CD4-positive, alpha-beta memory T cell (primary cell): ENCODE data around the gene COA1. TPM values are rescaled to one million over a fixed set of nuclear protein-coding genes. Genes with fewer than 3 reads are reported as not detected.
A peak's percentile ranks its signal among the peaks of the same experiment; 100 is the strongest.

Experiments used
- CTCF ChIA-PET: fragments of 350-600 bp; sonication (Branson Sonifier 250); formaldehyde crosslinking; loops from one replicate; lab custom pipeline; 2021; ENCODE audit warnings: inconsistent platforms; ENCODE audit not compliant: partially characterized antibody; lab: Charles Lee
- POLR2A ChIA-PET: fragments of 350-600 bp; sonication (Branson Sonifier 250); formaldehyde crosslinking; loops from one replicate; lab custom pipeline; 2021; ENCODE audit not compliant: partially characterized antibody; lab: Charles Lee
- DNase-seq, 5 donors: peaks; one replicate each; pipeline versions ENCODE4 v3.0.0 to v3.0.0-alpha.2; 2020 to 2022; ENCODE audit warnings: mixed read lengths in 1 of 5
- H3K27ac ChIP-seq: one replicate; pipeline ENCODE4 v1.7.0; 2013; ENCODE audit warnings: low read depth, low read length
- H3K27me3 ChIP-seq: 2 replicates; pipeline ENCODE4 v1.7.0; 2013; ENCODE audit warnings: mild to moderate bottlenecking, low read length, moderate library complexity; ENCODE audit not compliant: insufficient read depth
- H3K36me3 ChIP-seq: 2 replicates; pipeline ENCODE4 v1.7.0; 2013; ENCODE audit warnings: mild to moderate bottlenecking, low read length, moderate library complexity; ENCODE audit not compliant: insufficient read depth
- H3K4me1 ChIP-seq: 2 replicates; pipeline ENCODE4 v1.7.0; 2013; ENCODE audit warnings: mild to moderate bottlenecking, low read length, moderate library complexity; ENCODE audit not compliant: insufficient read depth
- H3K4me3 ChIP-seq, 2 donors: one replicate each; pipeline ENCODE4 v1.7.0; 2013; ENCODE audit warnings: low read length in 2 of 2, mild to moderate bottlenecking in 1 of 2
- H3K9me3 ChIP-seq, 2 donors: one replicate each; pipeline ENCODE4 v1.7.0; 2013; ENCODE audit warnings: low read length in 2 of 2, control low read depth in 1 of 2; ENCODE audit not compliant: control insufficient read depth in 1 of 2
- H3K27ac Mint-ChIP-seq, 7 donors: one replicate each; pipeline ENCODE4 v1.8.0; 2020 to 2021; ENCODE audit warnings: mixed read lengths in 7 of 7, mild to moderate bottlenecking in 6 of 7, inconsistent platforms in 3 of 7, moderate library complexity in 3 of 7
- H3K27me3 Mint-ChIP-seq, 2 donors: one replicate each; pipeline ENCODE4 v1.8.0; 2020 to 2021; ENCODE audit warnings: mixed read lengths in 2 of 2
- H3K36me3 Mint-ChIP-seq, 2 donors: one replicate each; pipeline ENCODE4 v1.8.0; 2020 to 2021; ENCODE audit warnings: mixed read lengths in 2 of 2, inconsistent platforms in 1 of 2, mild to moderate bottlenecking in 1 of 2
- H3K4me1 Mint-ChIP-seq, 4 donors: one replicate each; pipeline ENCODE4 v1.8.0; 2020 to 2021; ENCODE audit warnings: mixed read lengths in 4 of 4, mild to moderate bottlenecking in 1 of 4
- H3K4me3 Mint-ChIP-seq, 8 donors: one replicate each; pipeline ENCODE4 v1.8.0; 2020 to 2021; ENCODE audit warnings: mixed read lengths in 8 of 8, mild to moderate bottlenecking in 7 of 8, moderate library complexity in 6 of 8, inconsistent platforms in 3 of 8
- H3K9me3 Mint-ChIP-seq, 8 donors: one replicate each; pipeline ENCODE4 v1.8.0; 2020 to 2021; ENCODE audit warnings: mixed read lengths in 8 of 8, mild to moderate bottlenecking in 5 of 8, inconsistent platforms in 3 of 8, moderate library complexity in 1 of 8
- intact Hi-C: fragments of 100-400 bp; cut with micrococcal nuclease; formaldehyde crosslinking; loops from one replicate; pipeline ENCODE4 v1.15.1; 2023
- polyA plus RNA-seq, 2 donors: library from polyadenylated mRNA; unstranded; fragments of 300-500 nt; fragmentation: Illumina TruSeq; gene quantifications; one replicate each; pipeline ENCODE4 v1.2.3, GENCODE V29; 2021
- total RNA-seq, 2 experiments: library from RNA; stranded (reverse); gene quantifications; one replicate each; pipeline ENCODE4 v1.2.3, GENCODE V29; 2021

Gene COA1
- total and polyA plus RNA-seq, 4 experiments from 2014 or later, result 43.7 to 56.4 (median 52.6) TPM

- Histone ChIP-seq H3K9me3 (no peaks in the 10 kb centered on the region), H3K27me3 (no peaks in the 10 kb centered on the region), H3K36me3 (no peaks in the 10 kb centered on the region), H3K4me3 (no peak overlapping the region), H3K27ac (no peak overlapping the region), H3K4me1 (peaks cover 30% of the 10 kb centered on the region)
- intact Hi-C loops, result no loop called here
- DNase-seq, result no peak
- CTCF ChIA-PET, result interaction anchor here (4.6 kb wide), 1 partner anchor 113 kb away, joined by 61 read pairs; the partner anchor contains the start of gene STK17A
- no peaks in the 10 kb centered on the region for H3K9me3 Mint-ChIP-seq
- POLR2A ChIA-PET, result no interaction called here
- no peaks in the 10 kb centered on the region for H3K36me3 Mint-ChIP-seq
- no peaks in the 10 kb centered on the region for H3K27me3 Mint-ChIP-seq
- H3K4me3 Mint-ChIP-seq, result no peak overlapping the region
- H3K27ac Mint-ChIP-seq, result no peak overlapping the region
- H3K4me1 Mint-ChIP-seq, result peaks cover 27 to 42% (median 34%) of the 10 kb centered on the region in 4 donors
Observed at GRCh38 chr7:43695365-43695764, 34.0 kb downstream of the COA1 start.

- Mint-ChIP-seq H3K27me3 (no peaks in the 10 kb centered on the region), H3K4me1 (peaks cover 23 to 42% (median 32%) of the 10 kb centered on the region in 4 donors), H3K36me3 (no peaks in the 10 kb centered on the region), H3K4me3 (no peak overlapping the region), H3K27ac (no peak overlapping the region), H3K9me3 (no peaks in the 10 kb centered on the region)
- Histone ChIP-seq H3K4me1 (peaks cover 28% of the 10 kb centered on the region), H3K36me3 (no peaks in the 10 kb centered on the region), H3K27ac (no peak overlapping the region), H3K27me3 (no peaks in the 10 kb centered on the region), H3K4me3 (no peak overlapping the region), H3K9me3 (no peaks in the 10 kb centered on the region)
- ChIA-PET CTCF (interaction anchor here (4.6 kb wide), 1 partner anchor 112 kb away, joined by 61 read pairs; the partner anchor contains the start of gene STK17A), POLR2A (interaction anchor here (1.1 to 2.9 kb wide), 3 partner anchors 45 to 112 kb away, joined by 6 to 12 read pairs (median 7); partner anchors contain the start of gene STK17A)
- no peak for DNase-seq
- intact Hi-C loops, result no loop called here
Observed at GRCh38 chr7:43694399-43694748, 34.9 kb downstream of the COA1 start.

GRCh38 chr7:43693687-43694398 lies 35.5 kb downstream of the COA1 start:
- Mint-ChIP-seq H3K27ac (no peak overlapping the region), H3K4me3 (no peak overlapping the region), H3K4me1 (peaks cover 27 to 42% (median 34%) of the 10 kb centered on the region in 4 donors), H3K27me3 (no peaks in the 10 kb centered on the region), H3K36me3 (no peaks in the 10 kb centered on the region), H3K9me3 (no peaks in the 10 kb centered on the region)
- Histone ChIP-seq H3K9me3 (no peaks in the 10 kb centered on the region), H3K27ac (no peak overlapping the region), H3K4me1 (peaks cover 27% of the 10 kb centered on the region), H3K27me3 (no peaks in the 10 kb centered on the region), H3K36me3 (no peaks in the 10 kb centered on the region), H3K4me3 (no peak overlapping the region)
- intact Hi-C loops, result no loop called here
- DNase-seq, result no peak
- ChIA-PET POLR2A (interaction anchor here (1.1 to 2.9 kb wide), 4 partner anchors 45 to 111 kb away, joined by 6 to 12 read pairs (median 6); partner anchors contain the start of gene STK17A), CTCF (interaction anchor here (4.6 kb wide), 1 partner anchor 112 kb away, joined by 61 read pairs; the partner anchor contains the start of gene STK17A)

GRCh38 chr7:43692582-43693373 lies 36.5 kb downstream of the COA1 start:
- Histone ChIP-seq H3K4me3 (no peak overlapping the region), H3K4me1 (peaks cover 20% of the 10 kb centered on the region), H3K9me3 (no peaks in the 10 kb centered on the region), H3K27ac (no peak overlapping the region), H3K36me3 (no peaks in the 10 kb centered on the region), H3K27me3 (no peaks in the 10 kb centered on the region)
- Mint-ChIP-seq H3K9me3 (peaks cover 0 to 3% (median 0%) of the 10 kb centered on the region in 8 donors), H3K27me3 (no peaks in the 10 kb centered on the region), H3K4me3 (no peak overlapping the region), H3K27ac (peak overlapping the region in 1 of 7 donors; percentile 70), H3K36me3 (peaks cover 4 to 7% of the 10 kb centered on the region in 2 donors), H3K4me1 (peaks cover 23 to 37% (median 30%) of the 10 kb centered on the region in 4 donors)
- CTCF ChIA-PET, result interaction anchor here (1.9 to 4.6 kb wide), 2 partner anchors 106 to 111 kb away, joined by 5 to 61 read pairs; partner anchors contain the start of gene STK17A
- intact Hi-C loops, result no loop called here
- POLR2A ChIA-PET, result interaction anchor here (1.0 to 2.9 kb wide), 5 partner anchors 12 to 110 kb away, joined by 3 to 12 read pairs (median 4); partner anchors contain the start of gene STK17A
- no peak for DNase-seq

- H3K4me3 Mint-ChIP-seq, result peak overlapping the region in 1 of 8 donors; percentile 3
Observed at GRCh38 chr7:43691611-43692010, 37.7 kb downstream of the COA1 start.

DNA sequence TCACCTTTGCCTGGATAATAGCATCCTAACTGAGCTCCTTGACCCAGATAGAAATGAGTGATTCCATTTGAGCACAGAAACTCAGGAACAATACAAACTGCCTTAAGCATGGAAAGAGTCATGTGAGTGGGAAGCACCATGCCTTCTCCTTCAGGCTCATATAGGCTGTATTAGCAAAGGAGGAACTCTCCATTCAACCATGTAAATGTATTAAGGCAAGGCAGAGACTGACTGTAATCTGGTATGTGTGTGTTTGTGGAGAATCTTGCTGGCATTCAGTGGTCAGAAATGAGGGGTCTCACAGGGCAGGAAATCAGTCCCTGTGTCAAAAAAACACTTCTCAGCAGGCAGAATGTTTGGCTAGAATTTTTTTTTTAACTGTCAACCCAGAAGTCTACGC lies 40.2 kb downstream of the COA1 start:
- Histone ChIP-seq H3K4me1 (peaks cover 17% of the 10 kb centered on the region), H3K27ac (no peak overlapping the region), H3K27me3 (no peaks in the 10 kb centered on the region), H3K4me3 (no peak overlapping the region), H3K9me3 (no peaks in the 10 kb centered on the region), H3K36me3 (no peaks in the 10 kb centered on the region)
- intact Hi-C loops, result no loop called here
- CTCF ChIA-PET, result interaction anchor here (0.7 to 7.3 kb wide), 4 partner anchors 10 to 106 kb away, joined by 4 to 58 read pairs (median 18); partner anchors contain the start of gene STK17A
- Mint-ChIP-seq H3K9me3 (peaks cover 0 to 4% (median 0%) of the 10 kb centered on the region in 8 donors), H3K4me3 (no peak overlapping the region), H3K27me3 (no peaks in the 10 kb centered on the region), H3K27ac (peak overlapping the region in 2 of 7 donors; percentile 3 to 32), H3K36me3 (peaks cover 8 to 13% of the 10 kb centered on the region in 2 donors), H3K4me1 (peaks cover 37 to 55% (median 44%) of the 10 kb centered on the region in 4 donors)
- DNase-seq, result no peak
- POLR2A ChIA-PET, result interaction anchor here (1.2 to 2.6 kb wide), 3 partner anchors 38 to 106 kb away, joined by 3 to 11 read pairs (median 6); partner anchors contain the start of gene STK17A

More at GRCh38 chr7:43691611-43692010, 37.7 kb downstream of the COA1 start:
- H3K36me3 ChIP-seq, result no peaks in the 10 kb centered on the region
- no peaks in the 10 kb centered on the region for H3K27me3 ChIP-seq
- peaks cover 17% of the 10 kb centered on the region for H3K4me1 ChIP-seq
- no peaks in the 10 kb centered on the region for H3K9me3 ChIP-seq
- ChIA-PET CTCF (interaction anchor here (0.6 to 4.6 kb wide), 5 partner anchors 9 to 1167 kb away, joined by 3 to 61 read pairs (median 5); partner anchors contain the start of gene STK17A), POLR2A (interaction anchor here (1.3 to 2.9 kb wide), 3 partner anchors 8 to 74 kb away, joined by 3 to 12 read pairs (median 5); no protein-coding TSS in a partner anchor)
- intact Hi-C loops, result no loop called here
- no peak overlapping the region for H3K4me3 ChIP-seq
- Mint-ChIP-seq H3K4me1 (peaks cover 26 to 39% (median 31%) of the 10 kb centered on the region in 4 donors), H3K27ac (no peak overlapping the region), H3K36me3 (peaks cover 8 to 13% of the 10 kb centered on the region in 2 donors), H3K27me3 (no peaks in the 10 kb centered on the region), H3K9me3 (peaks cover 0 to 4% (median 0%) of the 10 kb centered on the region in 8 donors)
- no peak overlapping the region for H3K27ac ChIP-seq
- no peak for DNase-seq
